Stomach (tissue), 9 donors: ENCODE measurements around the gene SDC3. TPM values are rescaled to one million over a fixed set of nuclear protein-coding genes. Genes with fewer than 3 reads are reported as not detected.
A peak's percentile ranks its signal among the peaks of the same experiment; 100 is the strongest.

Experiments used
- DNase-seq, 2 donors: peaks; one replicate each; pipeline versions ENCODE4 v3.0.0 to v3.0.0-alpha.2; 2013 to 2019
- H3K27ac ChIP-seq, 5 donors: fragments of 200-600 bp in 4 of 5; sonication (generic) in 4 of 5; one replicate each; pipeline ENCODE4 v1.5.1; 2013 to 2019; ENCODE audit warnings: mild to moderate bottlenecking in 1 of 5, moderate library complexity in 1 of 5
- H3K27me3 ChIP-seq, 3 donors: fragments of 200-600 bp; sonication (generic); one replicate each; pipeline ENCODE4 v1.5.1; 2017 to 2019; ENCODE audit warnings: mixed run types in 1 of 3
- H3K36me3 ChIP-seq, 4 donors: fragments of 200-600 bp; sonication (generic); 1 replicate in 3 of 4; 2 replicates in 1 of 4; pipeline ENCODE4 v1.5.1; 2016 to 2019
- H3K4me1 ChIP-seq, 4 donors: fragments of 200-600 bp; sonication (generic); one replicate each; pipeline ENCODE4 v1.5.1; 2016 to 2019
- H3K4me3 ChIP-seq, 4 donors: fragments of 200-600 bp; sonication (generic) in 3 of 4; one replicate each; pipeline ENCODE4 v1.5.1; 2016 to 2019; ENCODE audit warnings: mild to moderate bottlenecking in 1 of 4
- H3K9me3 ChIP-seq, 4 donors: fragments of 200-600 bp; sonication (generic); one replicate each; pipeline ENCODE4 v1.5.1; 2016 to 2019
- CTCF ChIP-seq, 7 experiments: fragments of 450-650 bp in 4 of 7; fragments of 200-600 bp in 3 of 7; sonication (generic) in 3 of 7; IDR thresholded peaks; one replicate each; pipeline ENCODE4 v1.5.1; 2016 to 2019; ENCODE audit warnings: antibody characterized with exemption in 7 of 7, control low read depth in 2 of 7, mild to moderate bottlenecking in 1 of 7
- EP300 ChIP-seq: sonication (generic); formaldehyde crosslinking; IDR thresholded peaks from one replicate; pipeline ENCODE4 v1.6.1; 2017; ENCODE audit warnings: antibody characterized with exemption
- POLR2A ChIP-seq, 4 donors: fragments of 450-650 bp; IDR thresholded peaks; one replicate each; pipeline ENCODE4 v1.6.1; 2016; ENCODE audit warnings: antibody characterized with exemption in 4 of 4, control low read depth in 2 of 4, mild to moderate bottlenecking in 1 of 4, moderate library complexity in 1 of 4
- POLR2AphosphoS5 ChIP-seq, 3 donors: sonication (generic); formaldehyde crosslinking; IDR thresholded peaks; one replicate each; pipeline ENCODE4 v1.6.1; 2016; ENCODE audit warnings: antibody characterized with exemption in 3 of 3
- WGBS, 5 donors: extraction: QIAGEN DNeasy Blood & Tissue Kit in 3 of 5; methylation state at CpG; one replicate each; pipeline versions ENCODE4 v1.1.5 to v1.1.7; 2013 to 2018; 5-methylcytosine and 5-hydroxymethylcytosine counted together
- intact Hi-C: fragments of 100-400 bp; cut with DNase I; formaldehyde crosslinking; loops from one replicate; pipeline ENCODE4 v1.15.1; 2023; ENCODE audit warnings: low total_unique reads
- polyA plus RNA-seq, 3 donors: library from polyadenylated mRNA; stranded (reverse); fragments of 200-250 nt; gene quantifications; one replicate each; pipeline ENCODE4 v1.2.3, GENCODE V29; 2013
- total RNA-seq, 5 donors: library from RNA; depleted of rRNA; stranded (reverse); fragments of >200 nt; gene quantifications; one replicate each; pipeline versions ENCODE4 v1.1.0 to v1.2.3, GENCODE V29; 2014 to 2016
- donor health status: healthy with polysubstance abuse.
- donor health status: Bipolar disorder and iron deficiency.
- donor health status: healthy.

The SDC3 gene
- total and polyA plus RNA-seq, 8 donors = 0.58 to 47.2 (median 15.2) TPM

DNA sequence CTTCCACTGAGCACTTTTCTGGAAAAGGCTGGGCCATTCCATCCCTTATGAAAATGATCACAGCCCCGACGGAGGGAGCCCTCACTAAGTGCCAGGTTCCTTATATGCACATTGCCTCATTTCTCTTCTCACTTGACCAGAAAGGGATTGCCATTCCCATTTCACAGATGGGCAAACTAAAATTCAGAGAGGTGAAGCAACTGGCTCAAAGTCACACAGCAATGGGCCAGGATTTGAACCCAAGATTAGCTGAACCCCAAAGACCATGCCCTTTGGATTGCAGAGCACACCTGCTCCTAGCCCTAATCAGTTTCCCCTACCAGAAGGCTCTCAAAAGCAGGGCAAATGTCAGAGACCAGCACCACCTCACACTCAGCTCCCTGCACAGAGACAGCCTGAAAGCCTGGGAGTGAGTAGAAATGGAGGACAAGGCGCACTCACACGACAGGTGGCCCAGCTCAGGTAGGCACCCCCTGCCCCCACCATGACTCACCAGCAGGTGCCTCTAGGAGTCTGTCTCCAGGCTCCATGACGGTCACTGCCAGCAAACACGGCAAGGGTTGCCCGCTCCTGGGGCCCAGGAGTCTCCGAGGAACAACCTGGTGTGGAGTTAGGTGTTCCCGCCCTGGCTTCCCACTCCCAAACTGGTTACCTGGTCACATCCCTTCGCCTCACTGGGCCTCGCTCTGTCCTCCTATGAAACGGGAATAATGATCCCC is 21.7 kb downstream of the SDC3 start:
- Histone ChIP-seq H3K9me3 (no peaks in the 10 kb centered on the region), H3K27me3 (no peaks in the 10 kb centered on the region), H3K36me3 (no peaks in the 10 kb centered on the region), H3K27ac (peak overlapping the region in 4 of 5 donors; percentile 73 to 87 (median 82)), H3K4me3 (no peak overlapping the region), H3K4me1 (peaks cover 10 to 77% (median 50%) of the 10 kb centered on the region in 4 donors)
- intact Hi-C loops = no loop called here
- DNase-seq = peak in 1 of 2 donors; percentile 47
- TF ChIP-seq EP300 (no peak), POLR2AphosphoS5 (IDR thresholded peaks at IDR 0.05) (no peak), POLR2A (IDR thresholded peaks at IDR 0.05) (no peak), CTCF (IDR thresholded peaks at IDR 0.05) (no peak)
- WGBS, 5 donors = 85 to 91% (median 89%) methylated on average over 6 to 12 of the region's 12 CpGs

DNA sequence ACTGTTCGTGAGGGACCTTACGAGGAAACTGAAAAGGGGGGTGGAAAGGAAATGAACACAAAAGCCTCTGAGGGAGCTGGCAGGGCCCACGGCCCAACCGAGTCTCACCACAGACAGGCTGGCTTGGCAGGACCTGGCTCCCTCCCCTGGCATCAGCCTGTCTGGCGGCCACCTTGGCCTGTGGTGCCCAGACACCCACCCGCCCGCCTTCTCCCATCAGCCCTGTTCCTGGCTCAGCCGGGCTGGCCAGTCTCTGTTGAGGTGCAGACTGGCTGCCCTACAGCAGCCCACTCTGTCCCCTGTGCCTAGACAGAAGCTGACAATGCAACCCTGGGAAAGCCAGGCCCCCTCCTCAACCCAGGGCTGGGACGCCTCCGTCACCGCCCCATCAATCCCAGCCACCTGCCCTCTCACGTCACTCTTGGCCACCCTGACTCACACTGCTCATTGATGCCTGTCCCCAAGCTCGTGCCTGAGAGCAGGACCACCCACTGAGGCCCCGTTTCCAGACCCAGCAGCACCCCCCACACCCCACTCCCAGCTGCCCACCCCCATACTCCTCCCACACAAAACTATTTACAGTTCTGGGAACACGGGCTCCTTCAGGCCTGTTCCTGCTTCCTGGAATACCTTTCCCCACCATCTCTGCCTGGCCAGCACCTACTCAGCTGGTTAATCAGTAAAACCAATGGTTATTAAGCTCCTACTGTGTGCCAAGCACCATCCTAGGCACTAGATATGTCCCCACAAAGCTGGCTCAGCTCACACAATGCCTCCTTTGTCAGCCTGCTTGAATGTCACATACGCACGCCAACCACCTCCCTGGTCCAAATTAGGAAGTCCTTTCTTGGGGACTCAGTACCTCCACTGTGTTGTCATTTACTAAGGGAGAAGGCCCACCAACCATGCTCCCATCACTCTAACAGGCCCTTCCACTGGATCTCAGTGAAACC is 22.7 kb downstream of the SDC3 start:
- no peaks in the 10 kb centered on the region for H3K36me3 ChIP-seq
- WGBS, 5 donors = 52 to 78% (median 70%) methylated on average over 11 to 17 of the region's 17 CpGs
- DNase-seq = no peak
- H3K9me3 ChIP-seq = no peaks in the 10 kb centered on the region
- intact Hi-C loops = no loop called here
- H3K27ac ChIP-seq = peak overlapping the region in 4 of 5 donors; percentile 50 to 87 (median 78)
- no peaks in the 10 kb centered on the region for H3K27me3 ChIP-seq
- no peak overlapping the region for H3K4me3 ChIP-seq
- TF ChIP-seq POLR2A (IDR thresholded peaks at IDR 0.05) (no peak), CTCF (IDR thresholded peaks at IDR 0.05) (no peak), POLR2AphosphoS5 (IDR thresholded peaks at IDR 0.05) (no peak), EP300 (no peak)
- peaks cover 10 to 77% (median 51%) of the 10 kb centered on the region in 4 donors for H3K4me1 ChIP-seq

DNA sequence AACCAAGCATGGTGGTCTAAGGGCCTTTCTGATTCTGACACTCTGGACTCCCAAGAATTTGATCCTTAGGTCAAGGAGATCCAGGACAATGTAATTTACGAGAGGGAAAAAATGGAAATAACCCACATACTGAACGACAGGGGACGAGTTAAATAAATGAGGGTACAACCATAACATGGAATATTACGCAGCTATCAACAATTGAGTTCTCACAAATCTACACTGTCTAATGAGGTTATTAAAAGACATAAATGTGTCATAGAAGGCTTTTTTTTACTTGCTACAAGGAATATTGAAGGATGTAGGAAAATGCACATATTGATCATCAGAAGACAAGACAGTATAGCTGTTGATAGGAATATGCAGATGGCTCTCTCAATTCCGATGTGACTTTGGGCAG is 23.8 kb downstream of the SDC3 start:
- TF ChIP-seq EP300 (no peak), CTCF (IDR thresholded peaks at IDR 0.05) (no peak), POLR2AphosphoS5 (IDR thresholded peaks at IDR 0.05) (no peak), POLR2A (IDR thresholded peaks at IDR 0.05) (no peak)
- Histone ChIP-seq H3K27ac (peak overlapping the region in 2 of 5 donors; percentile 83 to 87), H3K4me1 (peaks cover 13 to 84% (median 53%) of the 10 kb centered on the region in 4 donors), H3K9me3 (no peaks in the 10 kb centered on the region), H3K4me3 (no peak overlapping the region), H3K27me3 (no peaks in the 10 kb centered on the region), H3K36me3 (no peaks in the 10 kb centered on the region)
- WGBS, 5 donors = 84 to 96% (median 94%) methylated on average over 5 of the region's 5 CpGs
- intact Hi-C loops = no loop called here
- DNase-seq = no peak

DNA sequence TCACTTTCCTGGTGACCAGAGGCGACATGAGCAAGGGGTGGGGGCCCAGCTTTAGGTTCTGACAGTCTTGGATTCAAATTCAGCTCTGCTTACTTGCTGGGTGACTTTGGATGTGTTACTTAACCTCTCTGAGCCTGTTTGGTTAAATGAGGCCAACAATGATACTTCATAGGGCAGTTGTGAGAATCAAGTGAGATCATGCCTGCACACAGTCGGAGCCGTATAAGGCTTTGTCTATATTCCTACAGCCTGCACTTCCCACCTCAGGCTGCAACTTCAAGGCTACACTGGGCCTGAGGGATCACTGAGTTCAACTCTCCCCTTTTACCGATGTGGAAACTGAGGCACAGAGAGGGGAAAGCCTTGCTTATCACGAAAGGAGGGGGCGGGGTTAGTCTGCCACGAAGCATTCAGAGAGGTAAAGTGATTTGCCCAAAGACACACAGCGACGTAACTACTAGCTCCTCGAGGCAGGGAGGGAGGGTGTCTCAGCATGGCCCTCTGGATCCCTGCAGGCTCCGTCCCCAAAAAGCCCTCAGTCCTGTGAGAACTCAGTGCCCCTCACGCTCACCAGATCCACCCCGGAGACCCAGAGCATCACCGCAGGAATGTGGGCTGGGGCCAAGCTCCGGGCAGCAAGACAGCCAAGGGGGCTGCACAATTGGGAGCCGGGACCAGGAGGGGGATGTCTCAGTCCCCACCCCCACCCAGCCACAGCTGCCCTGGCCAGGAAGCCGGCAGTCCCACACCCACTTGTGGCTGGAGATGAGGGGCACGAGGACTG is 25.0 kb downstream of the SDC3 start:
- H3K27ac ChIP-seq = peak overlapping the region in 2 of 5 donors; percentile 31 to 87
- no peaks in the 10 kb centered on the region for H3K27me3 ChIP-seq
- intact Hi-C loops = no loop called here
- 74 to 88% (median 84%) methylated on average over 13 to 18 of the region's 18 CpGs for WGBS, 5 donors
- H3K4me1 ChIP-seq = peaks cover 15 to 87% (median 54%) of the 10 kb centered on the region in 4 donors
- TF ChIP-seq CTCF (IDR thresholded peaks at IDR 0.05) = no peak
- TF ChIP-seq POLR2AphosphoS5 (IDR thresholded peaks at IDR 0.05) = no peak
- TF ChIP-seq EP300 = no peak
- no peak for TF ChIP-seq POLR2A (IDR thresholded peaks at IDR 0.05)
- H3K4me3 ChIP-seq = no peak overlapping the region
- no peaks in the 10 kb centered on the region for H3K9me3 ChIP-seq
- DNase-seq = no peak
- H3K36me3 ChIP-seq = no peaks in the 10 kb centered on the region
